Fibroblast of the aortic adventitia (primary cell): ENCODE measurements around the gene PRKG1. TPM values are rescaled to one million over a fixed set of nuclear protein-coding genes. Genes with fewer than 3 reads are reported as not detected.

Source experiments
- DNase-seq: peaks from one replicate; pipeline ENCODE4 v3.0.0-alpha.2; 2010; ENCODE audit warnings: low read depth
- H3K4me3 ChIP-seq: 2 replicates; pipeline ENCODE4 v1.5.1; 2011; ENCODE audit warnings: low read depth, mild to moderate bottlenecking, control low read depth, low read length, moderate library complexity
- total RNA-seq: library from RNA; depleted of rRNA; stranded (reverse); fragments of >200 nt; gene quantifications from 2 replicates; pipeline ENCODE4 v1.2.3, GENCODE V29; 2012; ENCODE audit warnings: low replicate concordance
- TF ChIP-seq, protein P1 (sequence below): IDR thresholded peaks from 2 replicates; pipeline ENCODE4 v1.5.1; 2011; ENCODE audit warnings: mild to moderate bottlenecking, low read length, control low read depth, inconsistent platforms; ENCODE audit not compliant: insufficient read depth

Gene PRKG1
- total RNA-seq, 1 donor, result 45.6 TPM

DNA sequence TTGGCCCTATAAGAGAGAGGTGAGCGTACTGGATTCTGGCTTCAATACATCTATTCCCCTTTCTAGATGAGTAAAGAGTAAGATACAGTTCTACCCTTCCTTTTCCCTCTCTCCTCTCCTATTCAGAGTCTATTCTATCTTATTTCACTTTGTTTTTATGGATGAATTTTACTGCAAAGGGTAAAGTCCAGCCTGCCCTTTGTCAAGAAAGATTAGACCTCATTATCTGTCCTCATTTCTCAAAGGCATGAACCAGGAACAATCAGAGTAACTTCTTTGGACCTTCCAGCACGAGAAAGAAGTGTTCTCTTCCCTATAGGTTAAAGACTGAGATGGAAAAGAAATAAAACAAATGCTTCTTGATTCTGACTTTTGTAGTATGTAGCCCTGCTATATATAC, 239.0 kb downstream of the PRKG1 start:
- H3K4me3 ChIP-seq, result no peak overlapping the region
- no peak for DNase-seq
- TF ChIP-seq, protein P1, sequence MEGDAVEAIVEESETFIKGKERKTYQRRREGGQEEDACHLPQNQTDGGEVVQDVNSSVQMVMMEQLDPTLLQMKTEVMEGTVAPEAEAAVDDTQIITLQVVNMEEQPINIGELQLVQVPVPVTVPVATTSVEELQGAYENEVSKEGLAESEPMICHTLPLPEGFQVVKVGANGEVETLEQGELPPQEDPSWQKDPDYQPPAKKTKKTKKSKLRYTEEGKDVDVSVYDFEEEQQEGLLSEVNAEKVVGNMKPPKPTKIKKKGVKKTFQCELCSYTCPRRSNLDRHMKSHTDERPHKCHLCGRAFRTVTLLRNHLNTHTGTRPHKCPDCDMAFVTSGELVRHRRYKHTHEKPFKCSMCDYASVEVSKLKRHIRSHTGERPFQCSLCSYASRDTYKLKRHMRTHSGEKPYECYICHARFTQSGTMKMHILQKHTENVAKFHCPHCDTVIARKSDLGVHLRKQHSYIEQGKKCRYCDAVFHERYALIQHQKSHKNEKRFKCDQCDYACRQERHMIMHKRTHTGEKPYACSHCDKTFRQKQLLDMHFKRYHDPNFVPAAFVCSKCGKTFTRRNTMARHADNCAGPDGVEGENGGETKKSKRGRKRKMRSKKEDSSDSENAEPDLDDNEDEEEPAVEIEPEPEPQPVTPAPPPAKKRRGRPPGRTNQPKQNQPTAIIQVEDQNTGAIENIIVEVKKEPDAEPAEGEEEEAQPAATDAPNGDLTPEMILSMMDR, result no peak

DNA sequence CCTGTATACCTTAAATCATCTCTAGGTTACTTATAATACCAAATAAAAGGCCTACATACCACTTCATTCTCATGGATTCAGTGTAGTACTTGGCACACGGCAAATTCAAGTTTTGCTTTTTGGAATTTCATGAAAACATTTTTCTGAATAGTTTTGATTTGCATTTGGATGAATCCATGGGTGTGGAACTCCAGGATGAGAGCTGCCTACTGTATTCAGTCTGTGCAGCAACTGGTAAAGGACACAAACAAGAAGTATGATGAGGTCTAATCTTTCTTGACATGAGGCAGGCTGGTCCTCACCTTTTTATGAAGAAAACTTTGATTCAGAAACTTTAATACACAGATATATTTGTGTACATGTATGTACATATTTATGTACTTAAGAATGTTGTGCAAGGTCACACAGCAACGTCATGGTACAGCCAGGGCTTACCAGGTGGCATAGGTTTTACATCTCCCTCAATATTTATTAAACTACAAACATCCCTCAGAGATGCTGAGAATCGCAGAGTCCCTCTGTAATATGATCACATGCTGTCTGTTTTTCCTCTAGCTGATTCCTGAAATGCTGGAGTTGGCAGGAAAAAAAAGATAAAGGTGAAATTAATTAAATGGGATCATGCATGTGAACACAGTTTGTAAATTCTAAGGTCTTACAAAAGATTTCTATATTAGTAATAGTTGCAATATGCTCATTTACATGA, 239.6 kb downstream of the PRKG1 start:
- no peak for DNase-seq
- TF ChIP-seq, protein P1, result no peak
- H3K4me3 ChIP-seq, result no peak overlapping the region

DNA sequence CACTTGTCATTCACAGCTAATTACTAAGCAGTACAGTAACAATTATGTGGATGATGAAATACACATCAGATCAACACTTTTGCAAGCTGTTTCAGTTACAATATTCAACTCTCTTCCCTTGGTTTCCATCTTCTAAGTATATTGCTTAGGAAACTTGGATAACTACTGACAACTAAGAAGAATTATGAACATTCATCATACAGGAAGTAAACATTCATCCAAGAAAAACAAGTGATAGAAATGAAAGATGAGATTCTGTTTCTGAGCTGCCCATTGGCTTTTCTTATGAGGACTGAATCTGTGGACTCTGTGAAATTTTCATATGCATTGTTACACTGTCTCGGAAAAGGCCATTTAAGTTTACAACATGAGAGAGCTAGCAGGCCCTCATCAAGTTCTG, 240.2 kb downstream of the PRKG1 start:
- peak; percentile 69 for DNase-seq
- no peak overlapping the region for H3K4me3 ChIP-seq
- TF ChIP-seq, protein P1, result no peak

DNA sequence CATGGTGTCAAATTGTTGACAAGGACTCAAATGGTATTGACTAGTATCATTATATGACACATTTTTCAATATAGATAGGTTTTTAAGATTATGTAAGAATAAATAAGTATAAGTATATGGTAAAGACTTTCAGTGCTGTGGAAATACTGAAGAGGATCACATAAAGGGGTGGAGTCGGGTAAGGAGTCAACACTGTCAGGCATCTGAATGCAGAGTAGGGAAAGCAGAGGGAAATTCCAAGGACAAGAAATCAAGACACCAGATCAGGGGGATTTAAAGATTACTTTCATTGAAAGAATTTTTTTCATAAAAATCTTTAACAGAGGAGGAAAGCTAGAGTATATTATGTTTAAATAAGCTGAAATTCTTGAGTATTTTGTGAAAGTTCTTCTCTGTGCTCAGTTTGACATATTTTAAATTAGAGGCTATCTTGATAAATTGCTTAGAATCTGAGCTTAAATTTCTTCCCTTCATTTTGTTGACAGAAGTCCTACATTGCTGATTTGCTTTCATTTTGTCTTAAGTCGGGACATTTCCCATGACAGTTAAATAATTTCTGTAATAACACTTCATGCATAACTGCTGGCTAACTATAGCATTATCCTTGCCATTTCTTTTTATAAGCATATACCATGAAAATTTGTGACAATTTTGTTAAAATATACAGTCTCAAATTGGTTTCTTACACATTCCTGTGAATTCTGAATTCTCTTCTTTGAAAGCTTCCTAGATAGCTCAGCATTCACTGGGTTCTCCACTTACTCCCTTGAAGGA, 244.3 kb downstream of the PRKG1 start:
- no peak for DNase-seq
- no peak overlapping the region for H3K4me3 ChIP-seq
- TF ChIP-seq, protein P1, result no peak

DNA sequence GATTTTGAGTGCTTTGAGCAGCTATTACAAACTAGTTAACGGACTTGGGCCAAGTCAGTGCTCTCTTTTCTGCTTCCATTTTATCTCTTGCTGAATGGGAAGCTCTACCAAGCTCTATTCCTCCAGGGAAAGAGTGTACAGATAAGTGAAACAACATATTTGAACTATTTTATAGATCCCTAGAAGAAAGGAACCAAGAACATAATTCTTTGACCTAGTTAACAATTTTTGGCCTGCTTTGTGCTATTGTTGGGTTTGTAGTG, 244.8 kb downstream of the PRKG1 start:
- H3K4me3 ChIP-seq, result no peak overlapping the region
- TF ChIP-seq, protein P1, result no peak
- no peak for DNase-seq

DNA sequence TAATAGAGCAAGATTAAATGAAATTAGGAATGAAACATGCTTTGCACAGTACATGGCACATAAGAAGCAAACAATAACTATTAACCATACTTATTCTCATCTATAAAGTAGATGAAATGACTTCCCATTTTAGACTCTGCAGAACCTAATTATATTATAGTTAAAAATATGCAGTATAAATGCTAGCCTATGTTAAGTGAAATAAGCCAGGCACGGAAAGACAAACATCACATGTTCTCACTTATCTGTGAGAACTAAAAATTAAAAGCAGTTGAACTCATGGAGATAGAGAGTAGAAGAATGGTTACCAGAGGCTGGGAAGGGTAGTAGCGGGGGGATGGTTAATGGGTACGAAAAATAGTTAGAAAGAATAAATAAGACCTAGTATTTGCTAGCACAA, 247.0 kb downstream of the PRKG1 start:
- no peak overlapping the region for H3K4me3 ChIP-seq
- DNase-seq, result no peak
- TF ChIP-seq, protein P1, result no peak
